CD1c-positive myeloid dendritic cell (primary cell): ENCODE data around the gene UGT1A4.
"Not testable (repeated sequence)": the region's sequence is repeated elsewhere in the genome, so short reads cannot be mapped to it uniquely, and the experiment has no call there.

Experiments used
- DNase-seq: peaks from one replicate; pipeline ENCODE4 v3.0.0-alpha.2; 2016; ENCODE audit errors: extremely low spot score

The UGT1A4 gene

GRCh38 chr2:233750689-233751088 is 32.2 kb downstream of the UGT1A4 start:
- not testable (repeated sequence) for DNase-seq

- DNase-seq: not testable (repeated sequence)
Measured at GRCh38 chr2:233751212-233752009, 32.9 kb downstream of the UGT1A4 start.

DNA sequence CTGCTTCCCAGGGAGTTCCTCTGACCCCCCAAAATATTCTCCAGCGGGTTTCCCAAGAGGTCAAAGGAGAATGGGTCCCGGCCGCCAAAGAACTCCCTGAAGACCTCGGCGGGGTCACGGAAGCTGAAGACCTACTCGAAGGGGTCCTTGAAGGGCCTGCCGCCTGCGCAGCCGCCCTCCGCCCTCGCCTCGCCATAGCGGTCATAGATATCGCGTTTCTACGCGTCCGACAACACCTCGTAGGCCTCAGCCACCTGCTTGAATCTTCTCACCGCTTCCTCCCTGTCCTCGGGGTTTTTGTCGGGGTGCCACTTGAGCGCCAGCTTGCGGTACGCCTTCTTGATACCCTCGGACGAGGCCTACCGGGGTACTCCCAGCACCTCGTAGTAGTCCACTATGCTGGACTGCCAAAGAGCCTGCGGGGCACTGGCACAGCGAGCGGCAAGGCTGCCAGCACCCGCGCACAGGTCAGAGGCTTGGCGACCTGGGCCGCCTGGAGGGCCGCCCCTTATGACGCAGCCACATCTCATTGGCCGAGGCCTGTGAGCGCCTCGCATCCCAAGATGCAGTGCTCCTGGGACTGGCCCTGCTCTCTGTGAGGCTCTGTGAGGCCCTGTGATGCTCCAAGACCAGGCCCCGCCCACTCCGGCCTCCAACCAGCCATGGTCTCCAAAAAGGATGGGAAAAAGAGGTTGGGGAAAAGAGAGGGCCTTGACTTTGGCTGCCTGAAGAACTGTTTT is 36.5 kb downstream of the UGT1A4 start:
- no peak for DNase-seq

DNA sequence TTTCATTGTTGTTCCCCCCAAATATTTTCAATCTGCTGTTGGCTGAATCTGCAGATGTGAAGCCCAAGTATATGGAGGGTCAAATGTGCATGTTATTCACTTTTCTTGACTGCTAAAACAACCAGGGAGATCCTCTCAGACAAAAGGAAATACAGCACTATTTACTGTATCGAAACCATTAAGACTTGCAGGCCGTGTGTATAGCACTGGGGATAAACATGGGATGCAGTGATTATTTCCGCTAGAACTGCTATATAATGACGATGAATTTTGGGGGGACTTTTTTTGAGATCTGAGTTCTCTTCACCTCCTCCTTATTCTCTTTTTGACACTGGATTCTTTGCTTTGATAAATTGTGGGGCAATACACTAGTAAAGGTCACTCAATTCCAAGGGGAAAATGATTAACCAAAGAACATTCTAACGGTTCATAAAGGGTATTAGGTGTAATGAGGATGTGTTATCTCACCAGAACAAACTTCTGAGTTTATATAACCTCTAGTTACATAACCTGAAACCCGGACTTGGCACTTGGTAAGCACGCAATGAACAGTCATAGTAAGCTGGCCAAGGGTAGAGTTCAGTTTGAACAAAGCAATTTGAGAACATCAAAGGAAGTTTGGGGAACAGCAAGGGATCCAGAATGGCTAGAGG is 38.0 kb downstream of the UGT1A4 start:
- DNase-seq: no peak

- no peak for DNase-seq
Measured at GRCh38 chr2:233758141-233758540, 39.6 kb downstream of the UGT1A4 start.

DNA sequence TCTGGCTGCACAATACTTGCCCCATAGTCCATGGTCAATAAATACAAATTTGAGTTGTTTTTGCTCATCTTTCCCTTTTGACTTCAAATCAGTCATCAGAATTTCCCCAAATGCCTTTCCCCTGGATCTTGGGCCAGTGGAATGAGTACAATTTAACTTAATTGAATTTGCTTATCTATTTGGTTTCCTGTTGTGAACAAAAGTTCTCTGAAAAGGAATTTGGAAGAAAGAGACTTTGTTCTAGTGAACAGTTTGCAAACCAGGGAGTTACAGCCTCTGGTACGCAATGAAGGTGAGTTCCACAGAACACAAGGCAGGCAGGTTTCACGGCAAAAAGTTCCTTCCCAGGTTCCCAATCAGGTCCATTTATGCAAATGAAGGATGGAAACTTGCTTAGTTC is 40.3 kb downstream of the UGT1A4 start:
- no peak for DNase-seq

GRCh38 chr2:233760043-233760442 is 41.5 kb downstream of the UGT1A4 start, which contains the start of gene UGT1A1:
TSS of gene UGT1A1 (plus strand) at chr2:233760270. CDS start at chr2:233760288, 18 bp downstream.
- DNase-seq: no peak

- DNase-seq: no peak
Measured at GRCh38 chr2:233761040-233761769, 42.7 kb downstream of the UGT1A4 start.

DNA sequence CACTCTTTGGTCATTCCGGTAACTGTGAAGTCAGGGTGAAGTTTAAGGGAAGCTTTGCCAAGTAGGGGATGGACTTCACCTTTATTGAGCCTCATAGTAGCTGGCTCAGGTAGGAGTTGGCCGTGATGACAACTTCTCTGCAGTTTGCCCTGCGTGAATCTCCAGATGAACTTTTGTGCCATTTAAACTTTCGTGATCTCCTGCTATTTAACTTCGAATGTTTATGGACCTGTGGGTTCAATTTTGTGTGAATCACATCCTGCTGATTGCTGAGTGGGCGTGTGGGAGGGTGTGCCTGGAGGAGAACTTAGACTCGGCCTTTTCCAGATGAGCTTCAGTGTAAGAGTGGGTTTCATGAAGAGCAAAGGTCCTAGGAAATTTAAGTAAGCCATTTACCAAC is 45.7 kb downstream of the UGT1A4 start:
- no peak for DNase-seq

GRCh38 chr2:233764761-233765160 is 46.2 kb downstream of the UGT1A4 start:
- DNase-seq: no peak

DNA sequence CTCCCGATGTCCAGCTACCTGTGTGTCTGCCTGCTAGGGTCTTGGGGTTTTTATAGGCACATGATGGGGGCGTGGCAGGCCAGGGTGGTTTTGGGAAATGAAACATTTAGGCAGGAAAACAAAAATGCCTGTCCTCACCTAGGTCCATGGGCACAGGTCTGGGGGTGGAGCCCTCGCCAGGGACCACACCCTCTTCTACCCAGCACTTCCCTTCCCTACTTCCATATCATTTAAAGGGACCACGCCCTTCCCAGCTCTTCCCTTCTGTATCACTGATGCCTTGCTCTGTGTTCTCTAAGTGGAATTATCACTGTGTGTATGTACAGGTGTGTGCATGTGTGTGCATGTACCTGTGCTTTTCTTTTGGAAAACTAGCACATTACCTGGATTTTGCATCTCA is 47.9 kb downstream of the UGT1A4 start:
- DNase-seq: no peak

GRCh38 chr2:233768076-233768475 is 49.5 kb downstream of the UGT1A4 start:
- DNase-seq: no peak

- no peak for DNase-seq
Measured at GRCh38 chr2:233769260-233769659, 50.7 kb downstream of the UGT1A4 start.

GRCh38 chr2:233772153-233772552 is 53.6 kb downstream of the UGT1A4 start:
- no peak for DNase-seq

DNA sequence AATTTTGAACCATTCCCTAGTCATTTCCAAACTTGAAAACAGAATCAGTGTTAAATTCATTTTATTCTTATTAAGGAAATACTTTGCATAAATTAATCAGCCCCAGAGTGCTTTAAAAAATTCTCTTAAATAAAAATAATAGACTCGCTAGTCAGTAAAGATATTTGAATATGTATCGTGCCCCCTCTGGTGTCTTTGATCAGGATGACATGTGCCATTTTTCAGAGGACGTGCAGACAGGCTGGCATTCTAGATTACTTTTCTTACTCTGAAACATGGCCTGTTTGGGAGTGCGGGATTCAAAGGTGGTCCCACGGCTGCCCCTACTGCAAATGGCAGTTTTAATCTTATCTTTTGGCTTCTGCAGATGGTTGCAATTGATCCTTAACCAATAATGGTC is 54.0 kb downstream of the UGT1A4 start:
- DNase-seq: no peak

DNA sequence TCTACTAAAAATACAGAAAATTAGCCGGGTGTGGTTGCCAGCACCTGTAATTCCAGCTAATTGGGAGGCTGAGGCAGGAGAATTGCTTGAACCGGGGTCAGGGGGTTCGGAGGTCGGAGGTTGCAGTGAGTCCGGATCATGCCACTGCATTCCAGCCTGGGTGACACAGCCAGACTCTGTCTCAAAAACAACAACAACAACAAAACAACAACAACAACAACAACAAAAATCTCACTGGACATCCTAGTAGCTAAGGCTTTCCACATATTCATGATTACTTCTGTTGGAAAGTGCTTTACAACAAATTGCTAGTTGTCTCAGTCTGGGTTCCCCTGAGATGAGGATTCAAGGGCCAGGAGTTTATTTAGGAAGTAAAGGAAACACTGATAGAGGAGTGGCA is 55.3 kb downstream of the UGT1A4 start:
- no peak for DNase-seq

GRCh38 chr2:233775414-233775813 is 56.9 kb downstream of the UGT1A4 start:
- DNase-seq: no peak

GRCh38 chr2:233778030-233778429 is 59.5 kb downstream of the UGT1A4 start, which contains the start of gene MROH2A:
TSS of gene MROH2A (plus strand) at chr2:233778330. CDS start at chr2:233779359, 1,029 bp downstream.
- no peak for DNase-seq

- no peak for DNase-seq
Measured at GRCh38 chr2:233779722-233780121, 61.2 kb downstream of the UGT1A4 start.

DNA sequence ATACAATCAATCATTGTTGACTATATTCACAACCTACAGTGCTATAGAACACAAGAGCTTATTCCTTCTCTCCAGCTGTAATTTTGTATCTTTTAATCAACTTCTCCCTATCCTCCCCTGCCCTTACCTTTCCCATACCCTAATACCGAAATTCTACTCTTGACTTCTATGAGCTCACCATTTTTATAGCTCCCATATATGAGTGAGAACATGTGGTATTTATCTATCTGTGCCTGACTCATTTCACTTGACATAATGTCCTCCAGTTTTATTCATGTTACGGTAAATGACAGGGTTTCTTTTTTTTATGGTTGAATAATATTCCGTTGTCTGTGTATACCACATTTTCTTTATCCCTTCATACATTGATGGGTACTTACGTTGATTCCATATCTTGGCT is 62.2 kb downstream of the UGT1A4 start:
- no peak for DNase-seq

- DNase-seq: no peak
Measured at GRCh38 chr2:233789554-233789953, 71.0 kb downstream of the UGT1A4 start.
